Astrocyte of the cerebellum (primary cell): Measurements from ENCODE around the gene CLSTN2.

Experiments
- DNase-seq: peaks from one replicate; pipeline ENCODE4 v3.0.0-alpha.2; 2011; ENCODE audit warnings: low read depth
- H3K4me3 ChIP-seq: 2 replicates; pipeline ENCODE4 v1.5.1; 2011; ENCODE audit warnings: mild to moderate bottlenecking, low read depth, low read length, moderate library complexity
- in situ Hi-C: cut with HindIII; loops from 2 replicates; pipeline ENCODE4 v1.10.0; 2017; ENCODE audit warnings: low sequenced_read_pairs
- TF ChIP-seq, protein P1 (sequence below): IDR thresholded peaks from 2 replicates; pipeline ENCODE4 v1.5.1; 2012; ENCODE audit warnings: low read length, low read depth, moderate library complexity, mild to moderate bottlenecking; ENCODE audit errors: missing control alignments

The CLSTN2 gene

GRCh38 chr3:140509534-140509933, 574.5 kb downstream of the CLSTN2 start:
- in situ Hi-C loops: no loop called here
- TF ChIP-seq, protein P1, sequence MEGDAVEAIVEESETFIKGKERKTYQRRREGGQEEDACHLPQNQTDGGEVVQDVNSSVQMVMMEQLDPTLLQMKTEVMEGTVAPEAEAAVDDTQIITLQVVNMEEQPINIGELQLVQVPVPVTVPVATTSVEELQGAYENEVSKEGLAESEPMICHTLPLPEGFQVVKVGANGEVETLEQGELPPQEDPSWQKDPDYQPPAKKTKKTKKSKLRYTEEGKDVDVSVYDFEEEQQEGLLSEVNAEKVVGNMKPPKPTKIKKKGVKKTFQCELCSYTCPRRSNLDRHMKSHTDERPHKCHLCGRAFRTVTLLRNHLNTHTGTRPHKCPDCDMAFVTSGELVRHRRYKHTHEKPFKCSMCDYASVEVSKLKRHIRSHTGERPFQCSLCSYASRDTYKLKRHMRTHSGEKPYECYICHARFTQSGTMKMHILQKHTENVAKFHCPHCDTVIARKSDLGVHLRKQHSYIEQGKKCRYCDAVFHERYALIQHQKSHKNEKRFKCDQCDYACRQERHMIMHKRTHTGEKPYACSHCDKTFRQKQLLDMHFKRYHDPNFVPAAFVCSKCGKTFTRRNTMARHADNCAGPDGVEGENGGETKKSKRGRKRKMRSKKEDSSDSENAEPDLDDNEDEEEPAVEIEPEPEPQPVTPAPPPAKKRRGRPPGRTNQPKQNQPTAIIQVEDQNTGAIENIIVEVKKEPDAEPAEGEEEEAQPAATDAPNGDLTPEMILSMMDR: no peak
- H3K4me3 ChIP-seq: no peak overlapping the region
- no peak for DNase-seq

GRCh38 chr3:140510303-140510861, 575.4 kb downstream of the CLSTN2 start:
- TF ChIP-seq, protein P1: no peak
- no peak for DNase-seq
- H3K4me3 ChIP-seq: no peak overlapping the region
- in situ Hi-C loops: no loop called here

DNA sequence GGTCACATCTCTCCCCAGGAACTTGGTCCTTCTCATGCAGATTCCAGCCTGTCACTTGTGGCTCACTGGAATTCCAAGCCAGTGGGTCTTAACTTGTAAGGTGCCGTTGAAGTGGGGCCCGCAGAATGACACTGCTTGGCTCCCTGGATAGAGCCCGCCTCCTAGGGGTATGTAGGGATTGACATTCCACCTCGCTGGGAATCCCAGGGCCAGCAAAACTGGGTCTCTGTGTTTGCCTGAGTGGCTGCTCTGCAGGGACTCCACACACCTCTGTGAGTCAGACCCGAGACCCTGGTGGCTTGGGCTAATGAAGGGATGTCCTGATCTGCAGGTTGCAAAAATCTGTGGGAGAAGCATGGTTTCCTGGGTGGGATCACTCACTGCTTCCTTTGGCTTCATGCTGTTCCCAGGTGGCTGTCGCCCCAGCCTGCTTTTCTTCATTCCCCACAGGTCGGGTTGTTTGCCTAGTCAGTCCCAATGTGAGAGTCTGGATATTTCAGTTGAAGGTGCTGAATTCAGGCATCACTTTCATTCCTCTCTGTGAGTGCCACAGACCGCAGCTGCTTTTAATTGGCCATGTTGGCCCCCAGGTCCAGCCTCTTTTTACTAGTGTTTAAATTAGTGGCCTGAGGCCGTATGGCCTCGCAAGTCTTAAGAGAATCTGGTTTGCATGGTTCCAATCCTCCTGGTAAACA, 586.9 kb downstream of the CLSTN2 start:
- no peak for DNase-seq
- TF ChIP-seq, protein P1: no peak
- no peak overlapping the region for H3K4me3 ChIP-seq
- in situ Hi-C loops: no loop called here

- no peak overlapping the region for H3K4me3 ChIP-seq
- TF ChIP-seq, protein P1: no peak
- no peak for DNase-seq
- in situ Hi-C loops: no loop called here
Observed at GRCh38 chr3:140522653-140523380, 587.8 kb downstream of the CLSTN2 start.

GRCh38 chr3:140523600-140523999, 588.6 kb downstream of the CLSTN2 start:
- in situ Hi-C loops: no loop called here
- DNase-seq: no peak

GRCh38 chr3:140527156-140527555, 592.2 kb downstream of the CLSTN2 start:
- H3K4me3 ChIP-seq: no peak overlapping the region
- no peak for DNase-seq
- in situ Hi-C loops: no loop called here
- TF ChIP-seq, protein P1: no peak

More at GRCh38 chr3:140523600-140523999, 588.6 kb downstream of the CLSTN2 start:
- TF ChIP-seq, protein P1: no peak
- no peak overlapping the region for H3K4me3 ChIP-seq
